GM23248 (cell line): ENCODE data around the gene USP2.

ENCODE experiments used
- EZH2 ChIP-seq: fragments of 200-600 bp; sonication (generic); IDR thresholded peaks from 2 replicates; pipeline ENCODE4 v1.6.1; 2018; ENCODE audit warnings: antibody characterized with exemption, mild to moderate bottlenecking; ENCODE audit not compliant: insufficient read depth, poor library complexity, severe bottlenecking
- EZH2phosphoT487 ChIP-seq: fragments of 200-600 bp; sonication (generic); IDR thresholded peaks from 2 replicates; pipeline ENCODE4 v1.6.1; 2018; ENCODE audit warnings: antibody characterized with exemption, moderate library complexity, mild to moderate bottlenecking, low read depth; ENCODE audit not compliant: insufficient read depth

DNA sequence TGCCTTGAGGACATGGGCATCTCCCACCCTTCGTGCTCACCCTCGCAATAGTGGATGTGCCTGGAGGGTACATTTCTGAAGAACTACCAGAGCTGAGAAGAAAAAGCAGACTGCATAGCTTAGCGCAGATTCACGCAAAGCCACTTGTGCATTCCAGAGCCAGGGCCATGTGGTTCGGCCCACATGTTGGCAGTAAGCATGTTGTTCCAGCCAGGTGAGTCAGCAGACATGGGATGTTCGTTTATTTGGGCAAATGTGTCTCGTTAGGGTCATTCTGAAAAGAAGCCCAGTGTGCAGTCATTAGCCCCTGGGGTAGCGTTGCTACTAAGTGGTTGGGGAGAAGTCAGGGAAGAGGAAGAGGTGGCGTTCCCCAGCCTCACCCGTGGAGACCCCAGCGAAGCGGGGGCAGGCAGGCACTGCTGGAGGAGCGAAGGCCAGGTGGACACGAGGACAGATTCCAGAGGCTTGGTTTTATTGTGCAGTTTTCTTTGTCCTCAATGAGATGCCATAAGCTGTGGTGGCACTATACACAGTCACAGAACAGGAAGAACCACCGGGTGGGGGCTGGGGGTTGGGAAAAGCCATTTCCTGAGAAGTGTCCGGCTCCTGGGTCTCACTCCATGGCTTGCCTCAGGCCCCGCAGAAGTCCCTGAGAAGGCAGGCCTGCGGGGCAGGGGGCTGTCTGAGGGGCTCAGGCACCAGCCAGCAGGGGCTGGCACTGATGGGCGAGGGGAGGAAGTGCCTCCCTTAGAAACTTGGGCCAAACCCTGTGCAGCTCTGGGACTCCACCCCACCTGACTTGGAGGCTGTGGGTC is 36.4 kb upstream of the USP2 start:
- TF ChIP-seq EZH2phosphoT487: no peak
- no peak for TF ChIP-seq EZH2
